ENCODE results near the gene NOXA1. TPM values are rescaled to one million over a fixed set of nuclear protein-coding genes. Genes with fewer than 3 reads are reported as not detected.

Gene NOXA1
- total and polyA plus RNA-seq, 2 of the 8 experiments (the other 6 are each of a cell fraction or from before 2014, with no cell fraction given) = 0.34 to 0.91 TPM

DNA sequence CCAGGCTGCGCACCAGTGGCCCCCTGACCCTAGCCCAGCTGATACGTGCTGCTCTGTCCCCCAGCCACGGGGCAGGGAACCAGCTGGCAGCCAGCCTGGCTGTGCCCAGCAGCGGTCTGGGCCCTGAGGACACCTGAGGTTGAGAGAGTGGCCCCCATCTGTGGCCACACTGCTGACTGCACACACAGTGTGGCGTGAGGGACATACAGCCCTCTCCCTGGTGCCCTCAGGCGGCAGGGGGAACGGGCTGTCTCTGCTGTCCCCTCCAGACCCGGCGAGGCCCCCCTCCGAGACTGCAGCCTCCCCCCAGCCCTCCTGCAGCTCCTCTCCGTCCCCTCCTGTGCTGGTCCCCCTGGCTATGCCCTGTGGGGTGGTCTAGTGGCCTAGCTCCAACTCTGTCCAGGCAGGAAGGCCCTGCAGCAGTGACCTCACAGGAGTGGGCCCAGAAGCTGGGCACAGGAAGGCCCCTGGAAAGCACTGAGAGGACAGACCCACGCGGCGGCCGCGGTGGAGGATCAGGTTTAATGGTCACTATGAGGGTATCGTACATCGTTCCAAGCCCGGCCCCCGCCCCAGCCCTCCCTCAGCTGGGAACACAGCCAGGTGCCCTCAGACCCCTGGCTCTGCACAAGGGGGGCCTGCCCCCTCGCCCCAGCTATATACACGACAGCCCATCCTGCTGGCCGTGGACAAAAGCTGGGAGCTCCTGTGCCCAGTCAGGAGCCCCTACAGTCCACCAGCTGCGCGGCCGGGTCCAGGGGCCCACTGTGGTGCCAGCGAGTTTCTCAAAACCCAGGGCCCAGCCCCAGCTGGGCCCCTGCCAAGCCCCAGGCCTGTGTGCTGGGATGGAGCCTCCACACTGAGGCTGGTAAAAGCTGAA is 24.8 kb downstream of the NOXA1 start (continued):
- no peak for TF ChIP-seq SAP30 (IDR thresholded peaks at IDR 0.05; ENCODE audit: insufficient read depth, insufficient replicate concordance, low read length)
- no peak for TF ChIP-seq RAD21 (IDR thresholded peaks at IDR 0.05 in 1 of 2, conservative IDR thresholded peaks at IDR 0.05 in 1 of 2; ENCODE audit: low read depth in 2 of 2, low read length in 2 of 2)
- no peak for TF ChIP-seq BRCA1 (IDR thresholded peaks at IDR 0.05; ENCODE audit: low read depth, low read length)
